K562 (cell line): ENCODE measurements around the gene DUSP10.

Experiments used
- BMI1 ChIP-seq: fragments of 150-350 bp; IDR thresholded peaks from 2 replicates; pipeline ENCODE4 v1.6.1; 2014; ENCODE audit warnings: low read length
- DACH1 ChIP-seq: fragments of 450-650 bp; IDR thresholded peaks from 2 replicates; pipeline ENCODE4 v1.6.1; 2018; ENCODE audit not compliant: partially characterized antibody
- DPF2 ChIP-seq: fragments of 450-650 bp; IDR thresholded peaks from 2 replicates; pipeline ENCODE4 v1.6.1; 2016
- ELF1 ChIP-seq: fragments of 200-800 bp; sonication (Bioruptor generic); IDR thresholded peaks from 2 replicates; pipeline ENCODE4 v1.6.1; 2016; ENCODE audit warnings: missing genetic modification characterization, missing compliant biosample characterization
- EP300 ChIP-seq: IDR thresholded peaks from 2 replicates; pipeline ENCODE4 v1.6.1; 2012; ENCODE audit warnings: low read length, improper control_type of control experiment
- FOXM1 ChIP-seq, 2 experiments: fragments of 450-650 bp in 1 of 2; sonication (generic) in 1 of 2; formaldehyde crosslinking in 1 of 2; IDR thresholded peaks; 2 replicates each; pipeline versions ENCODE4 v1.6.1 to v1.9.0; 2017 to 2022; ENCODE audit warnings: low read depth in 2 of 2, mild to moderate bottlenecking in 2 of 2, missing genetic modification reagents in 1 of 2, moderate library complexity in 1 of 2
- HINFP ChIP-seq: fragments of 450-650 bp; conservative IDR thresholded peaks from 2 replicates; pipeline ENCODE4 v1.6.1; 2016; ENCODE audit warnings: missing genetic modification characterization, low read depth, mild to moderate bottlenecking, control low read depth, missing compliant biosample characterization
- HMG20B ChIP-seq: fragments of 250-450 bp; sonication (Bioruptor Pico); IDR thresholded peaks from 2 replicates; pipeline ENCODE4 v1.5.0; 2021; ENCODE audit warnings: mild to moderate bottlenecking
- MYNN ChIP-seq, 2 experiments: sonication (generic); formaldehyde crosslinking in 1 of 2; IDR thresholded peaks; 2 replicates each; pipeline versions ENCODE4 v1.5.0 to v1.6.1; 2016 to 2020; ENCODE audit warnings: antibody characterized with exemption in 1 of 2, missing genetic modification reagents in 1 of 2
- POLR2AphosphoS5 ChIP-seq: IDR thresholded peaks from 2 replicates; pipeline ENCODE4 v1.6.1; 2011; ENCODE audit warnings: mild to moderate bottlenecking, low read depth, low read length, moderate library complexity; ENCODE audit not compliant: control insufficient read depth, insufficient read depth
- ZNF133 ChIP-seq: fragments of 250-450 bp; sonication (Bioruptor Pico); IDR thresholded peaks from 2 replicates; pipeline ENCODE4 v1.4.0; 2020; ENCODE audit warnings: mild to moderate bottlenecking
- ZNF507 ChIP-seq: conservative IDR thresholded peaks from 2 replicates; pipeline ENCODE4 v1.6.1; 2017; ENCODE audit warnings: missing genetic modification characterization, missing compliant biosample characterization
- TF ChIP-seq, protein P1 (sequence below), 3 experiments: IDR thresholded peaks in 2 of 3; conservative IDR thresholded peaks in 1 of 3; 2 replicates each; pipeline ENCODE4 v1.5.1; 2011 to 2012; ENCODE audit warnings: low read length in 3 of 3, mild to moderate bottlenecking in 3 of 3, control low read depth in 2 of 3, improper control_type of control experiment in 1 of 3, inconsistent platforms in 1 of 3, low read depth in 1 of 3, mixed read lengths in 1 of 3, moderate library complexity in 1 of 3; ENCODE audit not compliant: insufficient read depth in 2 of 3
- TF ChIP-seq, protein P2 (sequence below): fragments of 450-650 bp; IDR thresholded peaks from 2 replicates; pipeline ENCODE4 v1.6.1; 2016

- TF ChIP-seq, protein P1, sequence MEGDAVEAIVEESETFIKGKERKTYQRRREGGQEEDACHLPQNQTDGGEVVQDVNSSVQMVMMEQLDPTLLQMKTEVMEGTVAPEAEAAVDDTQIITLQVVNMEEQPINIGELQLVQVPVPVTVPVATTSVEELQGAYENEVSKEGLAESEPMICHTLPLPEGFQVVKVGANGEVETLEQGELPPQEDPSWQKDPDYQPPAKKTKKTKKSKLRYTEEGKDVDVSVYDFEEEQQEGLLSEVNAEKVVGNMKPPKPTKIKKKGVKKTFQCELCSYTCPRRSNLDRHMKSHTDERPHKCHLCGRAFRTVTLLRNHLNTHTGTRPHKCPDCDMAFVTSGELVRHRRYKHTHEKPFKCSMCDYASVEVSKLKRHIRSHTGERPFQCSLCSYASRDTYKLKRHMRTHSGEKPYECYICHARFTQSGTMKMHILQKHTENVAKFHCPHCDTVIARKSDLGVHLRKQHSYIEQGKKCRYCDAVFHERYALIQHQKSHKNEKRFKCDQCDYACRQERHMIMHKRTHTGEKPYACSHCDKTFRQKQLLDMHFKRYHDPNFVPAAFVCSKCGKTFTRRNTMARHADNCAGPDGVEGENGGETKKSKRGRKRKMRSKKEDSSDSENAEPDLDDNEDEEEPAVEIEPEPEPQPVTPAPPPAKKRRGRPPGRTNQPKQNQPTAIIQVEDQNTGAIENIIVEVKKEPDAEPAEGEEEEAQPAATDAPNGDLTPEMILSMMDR (IDR thresholded peaks at IDR 0.05 in 2 of 3, conservative IDR thresholded peaks at IDR 0.05 in 1 of 3; ENCODE audit: insufficient read depth in 2 of 3, low read depth in 1 of 3, low read length in 3 of 3): no peak
- TF ChIP-seq DPF2 (no peak), POLR2AphosphoS5 (no peak), ZNF507 (tag) (no peak), DACH1 (no peak), HINFP (tag) (no peak), BMI1 (no peak), ELF1 (no peak), HMG20B (CRISPR knock-in tag) (no peak), ZNF133 (CRISPR knock-in tag) (no peak), EP300 (no peak), MYNN (IDR thresholded peaks at IDR 0.05) (no peak), MYNN (CRISPR knock-in tag; IDR thresholded peaks at IDR 0.05) (no peak), FOXM1 (IDR thresholded peaks at IDR 0.05; ENCODE audit: low read depth) (no peak), FOXM1 (CRISPR knock-in tag; IDR thresholded peaks at IDR 0.05; ENCODE audit: low read depth) (no peak)
- TF ChIP-seq, protein P2, sequence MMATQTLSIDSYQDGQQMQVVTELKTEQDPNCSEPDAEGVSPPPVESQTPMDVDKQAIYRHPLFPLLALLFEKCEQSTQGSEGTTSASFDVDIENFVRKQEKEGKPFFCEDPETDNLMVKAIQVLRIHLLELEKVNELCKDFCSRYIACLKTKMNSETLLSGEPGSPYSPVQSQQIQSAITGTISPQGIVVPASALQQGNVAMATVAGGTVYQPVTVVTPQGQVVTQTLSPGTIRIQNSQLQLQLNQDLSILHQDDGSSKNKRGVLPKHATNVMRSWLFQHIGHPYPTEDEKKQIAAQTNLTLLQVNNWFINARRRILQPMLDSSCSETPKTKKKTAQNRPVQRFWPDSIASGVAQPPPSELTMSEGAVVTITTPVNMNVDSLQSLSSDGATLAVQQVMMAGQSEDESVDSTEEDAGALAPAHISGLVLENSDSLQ: no peak
Observed at GRCh38 chr1:221723848-221724236, 18.0 kb downstream of the DUSP10 start.
